HG03565 (cell line): ENCODE data around the gene MICALL1.

Experiments used
- ATAC-seq: cut with Tn5 transposase; IDR thresholded peaks from one replicate; pipeline ENCODE4 v1.9.1; 2021; ENCODE audit warnings: mild to moderate bottlenecking, moderate library complexity; ENCODE audit not compliant: unreplicated experiment

MICALL1 gene

DNA sequence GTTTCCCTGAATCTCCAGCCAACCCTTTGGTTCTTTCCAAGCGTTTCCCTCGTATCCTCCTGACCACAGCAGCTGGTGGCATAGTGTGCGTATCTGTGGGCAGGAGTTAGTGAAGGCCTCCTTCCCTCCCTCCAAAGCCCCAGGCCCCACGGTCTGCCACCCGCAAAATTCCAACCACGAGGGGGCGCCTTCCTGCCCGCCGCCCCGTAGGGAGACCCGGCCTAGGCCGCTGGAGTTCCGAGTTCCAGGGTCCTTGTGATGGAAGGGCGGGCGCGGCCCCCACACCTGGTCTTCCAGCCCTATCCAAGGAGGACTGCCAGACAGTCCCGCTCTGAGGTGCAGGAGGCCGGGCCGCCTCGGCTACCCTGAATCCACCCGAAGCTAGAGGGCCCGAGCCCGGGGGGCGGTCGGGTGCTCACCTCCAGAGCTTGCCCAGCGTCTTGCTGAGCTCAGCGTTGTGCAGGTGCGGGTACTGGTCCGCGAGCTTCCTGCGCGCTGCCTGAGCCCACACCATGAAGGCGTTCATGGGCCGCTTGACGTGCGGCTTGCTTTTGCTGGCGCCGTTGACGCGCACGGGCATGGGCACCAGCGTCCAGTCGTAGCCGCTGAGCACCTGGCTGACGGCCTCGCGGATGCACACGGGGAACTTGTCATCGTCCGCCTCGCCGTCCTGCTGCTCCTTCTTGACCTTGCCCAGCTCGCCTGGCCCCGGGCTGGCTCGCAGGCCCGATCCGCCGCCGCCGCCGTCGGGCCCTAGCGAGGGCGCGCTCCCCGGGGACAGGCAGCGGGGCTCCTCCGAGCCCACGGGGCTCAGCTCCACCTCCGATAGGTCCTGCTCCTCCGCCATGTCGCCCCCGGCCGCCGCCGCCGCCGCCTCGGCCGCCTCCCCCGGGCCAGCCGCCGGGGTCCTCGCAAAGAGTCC, 77.1 kb downstream of the MICALL1 start:
- ATAC-seq, result no peak

- no peak for ATAC-seq
Measured at GRCh38 chr22:37983860-37984791, 78.0 kb downstream of the MICALL1 start, which contains the start of gene SOX10. Gene SOX10 (minus strand): TSS chr22:37984555. CDS start chr22:37983784, 771 bp downstream.

DNA sequence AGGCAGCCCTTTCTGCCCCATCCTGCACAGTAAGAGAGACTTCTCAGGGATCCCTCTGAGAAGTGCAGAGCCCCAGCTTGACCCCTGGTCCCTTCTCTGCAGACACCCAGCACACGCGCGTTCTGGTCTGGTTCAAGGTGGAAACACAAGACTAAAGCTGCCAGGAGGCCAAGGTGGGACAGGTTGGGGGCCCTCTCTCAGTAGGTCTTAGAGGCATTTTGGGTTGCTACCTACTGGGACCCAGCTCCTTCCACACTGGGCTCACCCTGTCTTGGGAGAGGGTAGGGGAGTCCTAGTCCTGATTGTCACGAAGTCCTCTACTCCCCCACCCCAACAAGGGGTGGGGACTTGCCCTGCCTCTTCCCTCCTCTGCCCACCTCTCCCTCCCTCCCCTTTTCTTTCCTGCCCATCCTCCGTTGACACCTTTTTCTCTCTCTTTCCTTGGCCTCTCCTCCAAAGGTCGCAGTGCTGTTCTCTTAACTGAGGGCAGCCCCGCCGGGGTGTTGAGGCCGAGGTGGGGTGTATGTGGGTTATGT, 79.0 kb downstream of the MICALL1 start:
- no peak for ATAC-seq

GRCh38 chr22:37985751-37986281, 79.7 kb downstream of the MICALL1 start:
- ATAC-seq, result no peak

- no peak for ATAC-seq
Measured at GRCh38 chr22:37986371-37986770, 80.3 kb downstream of the MICALL1 start.

DNA sequence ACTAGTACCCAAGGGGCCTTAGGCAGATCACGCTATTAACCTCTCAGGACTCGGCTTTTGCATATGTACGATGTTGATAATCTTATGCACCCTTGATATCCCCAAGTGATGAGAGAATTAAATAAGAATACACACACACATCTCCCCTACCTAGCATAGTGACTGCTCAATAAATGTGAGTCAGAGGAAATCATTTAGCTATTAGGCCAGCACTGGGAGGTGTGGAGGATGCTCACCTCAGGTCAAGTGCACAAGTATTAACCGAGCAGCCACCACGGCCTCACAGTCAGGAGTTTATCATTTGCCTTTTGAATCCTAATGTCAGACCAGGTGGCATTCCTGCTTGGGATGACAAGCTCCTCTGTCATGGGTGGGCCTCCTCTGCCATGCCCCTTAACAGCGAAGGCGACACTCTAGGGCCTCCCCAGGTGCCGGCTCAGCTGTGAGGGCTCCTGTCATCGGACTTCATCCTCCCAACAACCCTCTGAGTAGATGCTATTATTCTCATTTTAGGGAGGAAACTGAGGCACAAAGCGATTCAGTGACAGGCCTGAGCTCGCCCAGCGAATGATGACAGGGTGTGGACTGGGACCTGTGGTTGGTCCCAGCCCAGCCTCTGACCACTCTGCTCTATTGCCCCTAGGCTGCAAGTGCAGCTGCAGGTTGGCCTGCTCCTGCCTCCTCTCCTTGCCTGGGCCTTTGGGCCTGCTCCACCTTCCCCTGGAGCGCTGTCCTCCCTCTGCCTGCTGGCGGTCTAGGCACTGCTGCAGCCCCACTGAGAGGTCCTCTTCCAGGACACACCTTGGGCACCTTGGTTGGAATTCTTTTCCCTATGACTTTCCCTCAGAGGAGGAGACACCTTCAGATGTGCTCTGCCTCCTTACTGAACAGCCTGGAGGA, 83.3 kb downstream of the MICALL1 start:
- no peak for ATAC-seq

DNA sequence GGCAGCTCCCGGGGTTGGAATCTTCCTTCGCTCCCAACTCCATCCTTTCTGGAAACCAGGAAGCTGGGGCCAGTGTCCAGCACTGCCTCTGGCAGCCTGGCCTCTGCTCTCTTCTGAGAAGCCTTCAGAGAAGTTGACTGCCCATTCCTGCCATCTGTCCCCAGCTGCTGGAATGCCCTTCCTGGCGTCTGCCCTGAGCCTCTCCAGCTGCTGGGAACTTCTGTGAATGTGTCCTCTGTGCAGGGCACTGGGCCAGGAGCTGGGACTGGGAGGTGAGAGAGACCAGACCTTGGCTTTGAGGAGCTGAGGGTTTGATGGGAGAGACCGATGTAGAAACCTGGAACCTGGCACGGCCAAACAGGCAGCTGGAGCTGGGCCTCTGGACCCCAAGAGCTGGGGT, 84.2 kb downstream of the MICALL1 start:
- no peak for ATAC-seq

DNA sequence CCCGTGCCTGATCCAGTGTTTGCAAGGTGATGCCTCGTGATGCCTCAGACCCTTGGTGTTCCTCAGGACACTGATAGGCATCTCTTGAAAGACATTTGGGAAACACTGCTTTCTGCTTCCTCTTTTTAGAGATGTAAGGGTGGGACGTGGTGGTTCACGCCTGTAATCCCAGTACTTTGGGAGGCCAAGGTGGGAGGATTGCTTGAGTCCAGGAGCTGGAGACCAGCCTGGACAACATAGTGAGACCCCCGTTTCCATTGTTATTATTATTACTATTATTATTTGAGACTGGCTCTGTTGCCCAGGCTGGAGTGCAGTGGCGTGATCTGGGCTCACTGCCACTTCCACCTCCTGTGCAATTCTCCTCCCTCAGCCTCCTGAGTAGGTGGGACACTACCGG, 84.8 kb downstream of the MICALL1 start:
- ATAC-seq, result no peak

DNA sequence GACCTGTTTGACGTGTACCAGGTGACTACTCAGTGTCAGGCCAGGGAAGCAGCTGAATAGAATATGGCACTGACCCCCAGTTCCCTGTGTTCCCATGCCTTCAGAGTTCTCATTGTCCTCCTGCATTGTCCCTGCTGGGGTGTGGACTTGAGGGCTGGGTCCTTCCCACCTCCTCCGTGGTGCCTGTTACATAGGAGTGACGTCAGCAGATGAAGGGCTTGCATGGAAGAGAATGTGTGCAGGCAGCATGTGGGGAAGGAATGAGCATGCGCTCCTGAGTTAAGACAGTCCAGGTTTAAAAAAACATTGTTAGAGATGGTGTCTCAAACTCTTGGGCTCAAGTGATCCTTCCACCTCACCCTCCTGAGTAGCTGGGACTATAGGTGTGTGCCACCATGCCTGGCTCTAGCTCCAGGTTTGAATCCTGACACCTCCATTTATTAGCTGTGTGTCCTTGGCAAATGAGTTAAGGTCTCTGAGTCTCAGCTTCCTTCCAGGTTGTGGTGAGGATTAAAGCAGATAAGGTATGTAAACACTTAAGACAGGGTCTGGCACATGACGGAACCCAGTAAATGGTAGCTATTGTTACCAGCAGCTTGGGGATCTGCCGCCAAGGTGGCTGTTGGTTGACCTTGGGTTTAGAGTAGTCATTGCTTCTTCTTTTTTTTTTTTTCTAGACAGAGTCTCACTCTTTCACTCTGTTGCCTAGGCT, 85.8 kb downstream of the MICALL1 start:
- ATAC-seq, result no peak
